HG02970 (cell line): ENCODE data around the gene KRT76.

Source experiments
- ATAC-seq: cut with Tn5 transposase; IDR thresholded peaks from one replicate; pipeline ENCODE4 v1.9.1; 2021; ENCODE audit warnings: mild to moderate bottlenecking, moderate library complexity, moderate number of reproducible peaks; ENCODE audit not compliant: unreplicated experiment, low FRiP score

KRT76 gene

DNA sequence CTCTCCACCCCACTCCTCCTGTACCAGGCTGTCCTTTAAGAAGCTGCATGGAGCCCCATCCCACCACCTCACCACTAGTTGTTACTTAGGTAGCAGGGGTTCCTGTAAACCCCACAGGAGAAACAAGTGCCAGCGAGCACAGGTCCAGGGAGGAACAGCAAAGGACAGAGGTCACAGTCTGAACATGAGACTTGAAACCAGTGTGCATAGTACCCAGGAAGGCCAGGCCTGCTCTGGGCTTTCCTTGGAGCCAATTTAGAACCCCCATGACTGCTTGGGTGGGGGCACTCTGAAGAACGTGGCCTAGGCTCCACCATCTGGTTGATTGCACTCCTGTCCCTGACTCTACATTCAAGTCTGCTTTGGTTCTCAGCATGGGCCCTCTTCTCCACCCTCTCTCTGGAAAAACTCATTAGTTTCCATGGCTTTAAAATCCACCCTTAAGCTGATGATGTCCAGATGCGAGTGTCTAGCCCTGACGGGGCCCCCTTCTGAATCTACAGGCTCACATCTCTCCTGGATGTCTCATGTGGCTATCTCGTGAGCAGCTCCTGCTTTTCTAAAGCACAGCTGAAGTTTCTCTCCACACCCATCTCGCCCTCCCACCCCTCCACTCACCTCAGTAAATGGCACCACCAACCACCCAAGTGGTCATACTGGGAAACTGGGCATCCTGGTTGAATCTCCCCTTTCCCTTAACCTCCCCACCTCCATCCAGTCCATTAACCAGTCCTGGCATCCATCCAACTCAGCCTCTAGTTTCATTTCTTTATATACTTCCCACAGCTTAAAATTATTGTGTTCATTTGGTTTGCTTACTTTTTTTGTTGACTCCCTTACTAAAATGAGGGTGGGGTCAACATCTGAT, 10.4 kb upstream of the KRT76 start:
- ATAC-seq = no peak

GRCh38 chr12:52784909-52785308, 7.8 kb upstream of the KRT76 start:
- no peak for ATAC-seq

- no peak for ATAC-seq
Observed at GRCh38 chr12:52783563-52784316, 6.6 kb upstream of the KRT76 start.

- no peak for ATAC-seq
Observed at GRCh38 chr12:52782502-52782901, 5.4 kb upstream of the KRT76 start.

GRCh38 chr12:52781399-52782082, 4.4 kb upstream of the KRT76 start:
- ATAC-seq = no peak

DNA sequence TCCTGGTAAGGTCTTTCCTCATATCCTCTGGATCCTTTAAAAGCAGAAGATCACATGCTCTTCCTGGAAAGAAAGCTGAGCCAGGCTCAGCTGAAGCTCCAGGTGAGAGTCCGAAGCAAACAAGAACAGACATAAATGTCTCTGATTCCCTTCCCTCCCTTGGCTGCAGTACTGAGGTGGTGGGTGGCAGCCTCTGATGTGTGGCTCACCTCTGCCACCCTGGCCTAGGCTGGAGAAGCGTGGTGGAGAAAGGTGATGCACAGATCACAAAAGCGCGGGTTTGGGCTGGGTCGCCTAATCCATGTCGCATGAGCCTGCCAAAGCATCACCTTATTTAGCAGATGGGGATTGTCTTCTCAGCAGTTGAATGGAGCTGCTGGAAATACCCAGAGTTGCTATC, 2.8 kb upstream of the KRT76 start:
- ATAC-seq = no peak

DNA sequence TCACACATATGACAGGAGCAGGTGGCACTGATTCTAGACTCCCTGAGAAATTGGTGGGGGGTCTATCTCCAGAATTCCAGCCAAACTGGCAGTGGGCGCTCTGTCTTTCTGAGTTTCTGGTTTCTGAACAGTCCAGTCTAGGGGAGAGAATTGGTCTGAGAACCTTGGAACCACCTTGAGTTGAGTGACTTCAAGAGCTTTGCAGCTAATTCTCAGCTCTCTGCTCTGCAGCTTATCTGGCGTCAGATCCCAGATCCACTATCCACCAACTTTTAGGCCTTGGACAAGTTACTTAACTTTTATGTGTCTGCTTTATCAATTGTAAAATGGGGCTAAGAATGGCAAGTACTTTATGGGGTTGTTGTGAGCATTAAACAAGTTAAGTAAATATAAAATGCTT, 1.7 kb upstream of the KRT76 start:
- no peak for ATAC-seq

GRCh38 chr12:52777566-52777965, 421 bp upstream of the KRT76 start:
- ATAC-seq = no peak

GRCh38 chr12:52776435-52776834, 710 bp downstream of the KRT76 start:
- ATAC-seq = no peak

- no peak for ATAC-seq
Observed at GRCh38 chr12:52774629-52775250, 2.4 kb downstream of the KRT76 start.

- no peak for ATAC-seq
Observed at GRCh38 chr12:52772772-52773171, 4.4 kb downstream of the KRT76 start.

- ATAC-seq = no peak
Observed at GRCh38 chr12:52772188-52772587, 5.0 kb downstream of the KRT76 start.

- no peak for ATAC-seq
Observed at GRCh38 chr12:52771505-52771904, 5.6 kb downstream of the KRT76 start.

GRCh38 chr12:52771088-52771487, 6.1 kb downstream of the KRT76 start:
- ATAC-seq = no peak

GRCh38 chr12:52769946-52770345, 7.2 kb downstream of the KRT76 start:
- ATAC-seq = no peak

DNA sequence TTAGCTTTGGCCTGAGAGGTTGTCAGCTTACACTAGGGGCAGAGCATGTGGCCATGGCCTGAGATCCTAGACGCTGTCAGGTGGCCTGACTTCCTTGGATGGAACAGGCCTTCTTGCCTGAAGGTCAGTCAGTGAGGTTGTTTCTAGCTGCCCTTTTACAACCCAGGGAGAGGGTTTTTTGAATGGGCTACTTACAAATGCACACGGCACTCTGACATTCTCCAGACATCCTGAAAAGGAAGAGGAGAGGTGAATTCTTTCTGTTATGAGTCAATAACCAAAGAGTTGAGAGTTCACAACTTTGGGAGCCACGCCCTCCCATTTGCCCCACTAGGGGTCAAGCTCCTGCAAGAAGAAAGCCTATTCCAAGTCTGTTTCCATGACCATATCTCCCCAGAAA, 7.8 kb downstream of the KRT76 start:
- ATAC-seq = no peak

DNA sequence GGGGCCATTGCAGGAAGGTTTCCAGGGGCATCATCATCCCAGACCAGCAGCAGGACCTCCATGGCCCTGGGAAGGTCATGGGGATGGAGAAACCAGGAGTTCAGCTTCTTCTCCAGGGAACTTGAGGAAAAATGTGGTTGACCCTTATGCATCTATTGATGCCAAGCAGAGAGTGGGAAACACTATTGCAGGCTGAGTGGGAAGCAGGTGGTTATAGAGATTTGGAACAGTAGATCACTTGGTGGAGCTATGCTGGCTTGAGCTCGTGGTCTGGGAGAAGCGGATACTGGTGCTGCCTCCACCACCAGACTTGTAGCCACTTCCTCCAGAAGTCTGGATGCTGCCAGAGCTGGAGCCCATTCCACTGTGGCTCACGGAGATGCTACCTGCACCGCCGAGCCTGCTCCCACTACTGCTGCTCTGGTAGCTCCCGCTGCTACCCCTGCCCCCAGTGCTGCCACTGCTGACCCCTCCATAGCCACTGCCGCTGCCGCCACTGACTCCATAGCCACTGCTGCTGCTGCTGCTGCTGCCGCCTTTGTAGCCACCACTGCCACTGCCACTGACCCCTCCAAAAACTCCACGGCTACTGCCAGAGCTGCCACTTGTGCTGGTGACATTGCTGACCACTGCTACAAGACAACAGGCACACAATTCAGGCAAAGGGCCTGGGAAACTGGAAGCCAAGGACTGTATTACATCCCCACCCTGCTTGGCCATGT, 8.5 kb downstream of the KRT76 start:
- ATAC-seq = no peak

DNA sequence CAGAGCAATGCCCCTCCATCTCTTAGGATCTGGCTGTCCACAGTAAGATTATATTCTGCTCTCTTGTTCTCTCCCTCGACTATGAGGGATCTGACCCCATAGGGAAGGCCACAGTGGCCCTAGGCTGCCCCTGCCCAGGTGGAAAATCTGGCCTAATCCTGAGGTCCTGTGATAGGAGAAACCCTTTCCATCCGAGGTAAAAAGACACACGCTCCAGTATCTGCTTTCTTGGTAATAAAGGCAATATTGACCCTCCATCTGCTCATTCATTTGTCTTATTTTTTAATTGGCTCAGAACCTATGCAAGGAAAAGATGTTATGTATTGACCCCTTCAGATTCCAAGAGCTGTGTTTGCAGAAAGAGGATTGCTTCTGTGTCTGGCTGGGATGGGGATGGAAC, 9.7 kb downstream of the KRT76 start:
- no peak for ATAC-seq

GRCh38 chr12:52767020-52767379, 10.1 kb downstream of the KRT76 start:
- no peak for ATAC-seq

GRCh38 chr12:52766351-52767019, 10.7 kb downstream of the KRT76 start:
- ATAC-seq = no peak
